SKM-1 treated with dmso at 0.1 percent for 144 hours (cell line): ENCODE data around the gene IL2RA.

ENCODE experiments used
- DNase-seq: peaks from one replicate; lab custom pipeline; 2025; ENCODE audit not compliant: unreplicated experiment; lab: John Stamatoyannopoulos, UW

The IL2RA gene

GRCh38 chr10:6061056-6061455 is 1.1 kb downstream of the IL2RA start:
- DNase-seq: no peak

- no peak for DNase-seq
Measured at GRCh38 chr10:6059506-6059905, 2.7 kb downstream of the IL2RA start.

- DNase-seq: no peak
Measured at GRCh38 chr10:6058682-6059475, 3.3 kb downstream of the IL2RA start.

GRCh38 chr10:6056411-6057135 is 5.6 kb downstream of the IL2RA start:
- no peak for DNase-seq

- DNase-seq: no peak
Measured at GRCh38 chr10:6055929-6056328, 6.2 kb downstream of the IL2RA start.

GRCh38 chr10:6054884-6055283 is 7.3 kb downstream of the IL2RA start:
- DNase-seq: no peak

GRCh38 chr10:6053816-6054631 is 8.1 kb downstream of the IL2RA start:
- no peak for DNase-seq

- DNase-seq: no peak
Measured at GRCh38 chr10:6053303-6053702, 8.9 kb downstream of the IL2RA start.

- DNase-seq: no peak
Measured at GRCh38 chr10:6052247-6053221, 9.6 kb downstream of the IL2RA start.

- no peak for DNase-seq
Measured at GRCh38 chr10:6050801-6051445, 11.2 kb downstream of the IL2RA start.

GRCh38 chr10:6049031-6049400 is 13.2 kb downstream of the IL2RA start:
- no peak for DNase-seq

GRCh38 chr10:6048281-6049030 is 13.7 kb downstream of the IL2RA start:
- DNase-seq: no peak

GRCh38 chr10:6047847-6048246 is 14.3 kb downstream of the IL2RA start:
- DNase-seq: no peak

GRCh38 chr10:6046773-6047611 is 15.2 kb downstream of the IL2RA start:
- no peak for DNase-seq

- DNase-seq: no peak
Measured at GRCh38 chr10:6045878-6046772, 16.0 kb downstream of the IL2RA start.

- no peak for DNase-seq
Measured at GRCh38 chr10:6045314-6045848, 16.8 kb downstream of the IL2RA start.

GRCh38 chr10:6044751-6045313 is 17.3 kb downstream of the IL2RA start:
- no peak for DNase-seq
